Posterior vena cava (tissue), 2 donors: ENCODE measurements around the gene PLEKHM1. TPM values are rescaled to one million over a fixed set of nuclear protein-coding genes. Genes with fewer than 3 reads are reported as not detected.
"Not testable (repeated sequence)": the region's sequence is repeated elsewhere in the genome, so short reads cannot be mapped to it uniquely, and the experiment has no call there.

Source experiments
- DNase-seq: peaks from one replicate; pipeline ENCODE4 v3.0.0-alpha.2; 2020; ENCODE audit warnings: low spot score
- intact Hi-C, 2 donors: fragments of 100-400 bp; cut with DNase I; formaldehyde crosslinking; loops; one replicate each; pipeline versions ENCODE4 v1.14.1 to v1.14.2; 2022 to 2023
- long read RNA-seq, 2 donors: library from polyadenylated mRNA; unstranded; transcript quantifications; one replicate each; pipeline ENCODE4 v2.0.0, GENCODE V29; 2020 to 2021
- total RNA-seq, 2 donors: library from RNA; stranded (reverse); fragmentation: NEBNext Ultra II Directional; extraction: Animal tissue kit (Norgen Biotek cat#: 25700); gene quantifications; one replicate each; pipeline ENCODE4 v1.2.1, GENCODE V29; 2021
- donor health status: DM: yes; HTN: yes; CAD: no.
- donor health status: DM: yes; HTN: yes; CAD: no.

Gene PLEKHM1
- 10 to 100 TPM; 43.2 to 45.3 TPM for total RNA-seq
- long read RNA-seq, donor 1, partial matches to known transcripts: 3 of 5 reads
- long read RNA-seq, donor 1, other reads (novel, unspliced or antisense): 2 of 5 reads
- long read RNA-seq, donor 2, partial matches to known transcripts: 13 of 22 reads
- long read RNA-seq, donor 2, other reads (novel, unspliced or antisense): 9 of 22 reads

DNA sequence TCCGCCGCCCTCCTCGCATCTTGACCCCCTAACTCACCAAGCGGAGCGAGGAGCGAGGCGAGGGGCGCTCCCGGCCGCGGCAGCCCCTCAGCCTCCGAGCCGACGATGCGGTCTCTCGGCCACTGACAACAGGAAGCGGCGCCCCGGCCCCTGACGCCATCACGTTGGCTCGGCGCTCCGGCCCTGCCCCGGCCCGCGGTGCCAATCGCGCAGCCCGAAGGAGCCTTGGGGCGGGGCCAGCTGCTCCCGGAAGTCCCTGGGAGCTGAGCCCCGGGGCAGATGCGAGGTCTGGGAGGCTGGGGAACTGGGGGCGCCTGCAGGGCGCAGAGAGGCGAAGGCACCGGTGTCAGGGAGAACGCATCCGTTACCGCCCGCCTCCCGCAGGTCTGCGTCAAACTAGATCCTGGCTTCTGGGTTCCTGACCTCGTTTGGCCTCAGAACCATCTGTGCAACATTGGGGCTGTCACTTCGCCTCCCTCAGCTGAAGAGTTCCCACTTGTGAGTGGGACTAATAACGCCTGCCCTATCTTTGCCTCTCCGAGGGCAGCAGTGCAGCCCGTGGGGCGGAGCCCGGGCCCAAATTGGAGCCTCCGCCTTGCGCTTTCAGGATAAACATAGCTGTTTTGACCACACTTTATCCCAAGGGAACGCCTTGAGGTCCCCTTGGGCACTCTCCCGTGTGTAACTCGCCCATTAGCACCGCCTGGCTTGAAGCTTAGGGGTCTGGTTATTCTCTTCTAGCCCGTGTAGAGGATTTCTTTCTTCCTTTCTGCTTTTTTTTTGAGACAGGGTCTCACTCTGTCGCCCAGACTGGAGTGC lies at the start of gene PLEKHM1:
PLEKHM1 (minus strand) TSS at position 107 of the 819 bp plus-strand sequence. CDS start 8,237 bp downstream, outside the sequence.
- intact Hi-C loops: loop anchor here in 1 of 2 donors (5.0 kb wide), 1 partner anchor 289 kb away; no protein-coding TSS in a partner anchor
- DNase-seq: peak; percentile 96

DNA sequence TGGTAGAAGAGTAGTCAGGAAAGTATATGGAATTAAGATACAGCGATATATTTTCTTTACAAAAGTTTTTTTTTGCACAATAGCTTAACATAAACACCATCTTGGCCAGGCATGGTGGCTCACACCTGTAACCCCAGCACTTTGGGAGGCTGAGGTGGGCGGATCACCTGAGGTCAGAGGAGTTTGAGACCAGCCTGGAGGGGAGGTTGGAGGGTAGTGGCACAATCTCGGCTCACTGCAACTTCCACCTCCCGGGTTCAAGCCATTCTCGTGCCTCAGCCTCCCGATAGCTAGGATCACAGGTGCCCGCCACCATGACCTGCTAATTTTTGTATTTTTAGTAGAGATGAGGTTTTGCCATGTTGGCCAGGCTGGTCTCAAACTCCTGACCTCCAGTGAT lies 47.6 kb upstream of the PLEKHM1 start:
- intact Hi-C loops: not testable (repeated sequence)
- peak; percentile 55 for DNase-seq

DNA sequence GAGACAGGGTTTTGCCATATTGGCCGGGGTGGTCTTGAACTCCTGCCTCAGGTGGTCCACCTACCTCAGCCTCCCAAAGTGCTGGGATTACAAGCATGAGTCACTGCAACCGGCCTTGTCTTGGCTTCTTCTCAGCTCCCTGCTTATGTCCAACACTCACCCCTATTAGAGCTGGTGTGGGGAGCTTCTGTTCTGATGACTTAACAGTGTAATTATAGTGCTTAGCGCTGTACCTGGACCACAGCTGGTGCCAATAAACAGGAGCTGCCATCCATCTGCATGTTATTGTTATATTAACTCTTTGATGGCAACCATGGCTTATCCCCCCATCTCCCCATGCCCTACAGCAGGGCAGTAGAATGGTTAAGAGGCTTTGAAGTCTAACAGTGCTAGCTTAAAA lies 15.6 kb upstream of the PLEKHM1 start:
- DNase-seq, intact Hi-C loops: not testable (repeated sequence)

DNA sequence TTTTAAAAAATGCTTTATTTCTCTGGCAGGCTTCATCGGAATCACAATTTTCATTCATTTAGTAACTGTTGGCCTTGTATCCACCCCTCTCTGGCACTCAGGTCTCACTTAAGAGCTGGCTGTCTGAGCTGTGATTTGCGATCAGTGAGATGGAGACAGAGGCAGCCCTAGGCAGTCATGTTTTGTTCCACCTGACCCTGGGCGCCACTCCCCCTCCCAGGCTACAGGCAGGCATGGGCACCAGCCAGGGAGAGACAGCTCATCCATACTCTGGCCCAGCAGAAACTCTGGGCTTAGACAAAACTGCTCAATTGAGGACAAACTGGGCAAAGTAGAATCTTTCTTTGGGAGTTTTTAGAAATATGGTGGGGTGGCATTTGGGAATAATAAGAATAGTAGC lies 14.7 kb upstream of the PLEKHM1 start:
- DNase-seq, intact Hi-C loops: not testable (repeated sequence)

DNA sequence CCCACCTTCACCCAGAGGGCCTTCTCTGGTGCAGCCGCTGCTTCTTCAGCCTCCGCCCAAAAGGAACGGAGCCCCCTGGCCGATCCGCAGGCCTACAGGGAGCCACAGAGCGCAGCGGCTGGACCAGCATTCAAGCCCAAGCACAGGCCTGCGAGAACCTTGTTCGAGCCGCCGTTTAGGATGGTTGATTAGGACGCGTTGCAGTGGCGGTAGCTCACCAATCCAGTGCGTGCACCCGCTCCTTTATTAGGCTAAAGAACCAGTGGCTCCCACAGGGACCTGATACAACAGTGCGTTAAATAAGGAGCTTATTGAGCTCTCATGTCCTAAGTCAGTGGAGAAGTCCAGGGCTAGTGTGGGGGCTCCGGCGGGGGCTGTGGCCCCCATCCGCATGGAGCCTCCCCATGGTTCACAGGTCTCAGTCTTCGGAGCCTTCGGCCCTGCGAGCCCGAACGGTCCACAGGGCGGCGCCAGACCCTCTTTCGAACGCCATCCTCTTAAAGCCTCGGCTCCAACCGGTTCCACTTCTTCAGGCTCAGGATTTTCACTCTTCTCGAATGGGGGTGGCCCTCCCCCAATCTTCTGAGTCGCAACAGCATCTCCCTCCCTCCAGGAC lies 10.7 kb upstream of the PLEKHM1 start:
- intact Hi-C loops, DNase-seq: not testable (repeated sequence)

DNA sequence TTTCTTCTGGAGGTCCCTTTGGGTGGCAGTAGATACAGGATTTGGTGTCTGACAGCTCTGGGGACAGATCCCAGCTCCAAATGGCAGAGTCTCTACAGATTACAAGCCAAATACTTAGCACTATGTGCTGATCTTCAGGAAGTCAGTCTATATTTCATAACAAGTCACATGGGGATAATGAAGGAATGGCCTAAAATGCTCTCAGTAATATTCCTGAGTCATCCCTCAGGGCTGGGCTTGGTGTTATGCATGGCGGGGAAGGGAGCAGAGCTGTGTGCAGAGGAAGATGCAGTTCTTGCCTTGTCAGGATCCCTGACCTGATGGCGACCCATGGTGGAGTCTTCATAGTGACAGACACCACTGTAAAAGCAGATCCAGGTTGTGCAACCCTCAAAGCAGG lies 10.0 kb upstream of the PLEKHM1 start:
- intact Hi-C loops, DNase-seq: not testable (repeated sequence)

DNA sequence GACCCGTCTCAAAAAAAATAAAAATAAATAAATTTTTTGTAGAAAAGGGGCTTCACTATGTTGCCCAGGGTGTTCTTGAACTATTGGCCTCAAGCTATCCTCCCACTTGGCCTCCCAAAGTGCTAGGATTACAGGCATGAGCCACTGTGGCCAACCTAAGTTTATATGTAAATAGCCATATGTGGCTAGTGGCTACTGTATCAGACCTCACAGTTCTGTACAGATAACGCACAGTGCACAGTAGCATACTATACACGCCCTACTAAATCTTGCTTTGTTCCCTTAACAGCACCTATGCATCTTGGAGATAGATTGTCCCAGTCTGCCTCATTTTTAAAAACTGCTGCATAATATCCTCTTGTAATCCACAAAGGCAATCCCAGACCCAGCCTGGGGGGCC lies 8.7 kb upstream of the PLEKHM1 start:
- intact Hi-C loops, DNase-seq: not testable (repeated sequence)

DNA sequence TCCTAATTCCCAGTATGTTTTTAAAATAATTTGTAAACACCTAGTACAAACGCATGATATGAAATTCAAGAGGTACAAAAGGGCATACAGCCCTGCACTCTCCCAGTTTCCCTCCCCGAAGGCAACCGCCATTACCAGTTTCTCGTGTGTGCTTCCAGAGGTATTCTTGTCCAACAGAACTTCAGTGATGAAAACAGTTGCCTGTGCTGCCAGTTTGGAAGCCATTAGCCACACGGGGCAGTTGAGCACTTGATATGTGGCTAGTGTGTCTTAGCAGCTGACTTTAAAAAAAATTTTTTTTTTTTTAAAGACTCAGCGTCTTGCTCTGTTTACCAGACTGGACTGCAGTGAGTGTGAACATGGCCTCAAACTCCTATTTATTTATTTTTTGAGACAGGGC lies 7.9 kb upstream of the PLEKHM1 start:
- DNase-seq, intact Hi-C loops: not testable (repeated sequence)

DNA sequence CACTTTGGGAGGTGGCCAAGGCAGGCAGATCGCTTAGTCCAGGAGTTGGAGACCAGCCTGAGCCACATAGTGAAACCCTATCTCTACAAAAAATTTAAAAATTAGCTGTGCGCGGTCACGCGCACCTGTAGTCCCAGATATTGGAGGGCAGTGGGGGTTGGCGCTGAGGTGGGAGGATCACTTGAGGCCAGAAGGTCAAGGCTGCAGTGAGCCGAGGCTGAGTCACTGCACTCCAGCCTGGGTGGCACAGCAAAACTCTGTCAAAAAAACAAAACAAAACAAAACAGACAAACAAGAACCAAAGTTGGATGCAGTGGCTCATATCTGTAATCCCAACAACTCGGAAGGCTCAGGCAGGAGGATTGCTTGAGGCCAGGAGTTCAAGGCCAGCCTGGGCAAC lies 6.9 kb upstream of the PLEKHM1 start:
- intact Hi-C loops, DNase-seq: not testable (repeated sequence)

DNA sequence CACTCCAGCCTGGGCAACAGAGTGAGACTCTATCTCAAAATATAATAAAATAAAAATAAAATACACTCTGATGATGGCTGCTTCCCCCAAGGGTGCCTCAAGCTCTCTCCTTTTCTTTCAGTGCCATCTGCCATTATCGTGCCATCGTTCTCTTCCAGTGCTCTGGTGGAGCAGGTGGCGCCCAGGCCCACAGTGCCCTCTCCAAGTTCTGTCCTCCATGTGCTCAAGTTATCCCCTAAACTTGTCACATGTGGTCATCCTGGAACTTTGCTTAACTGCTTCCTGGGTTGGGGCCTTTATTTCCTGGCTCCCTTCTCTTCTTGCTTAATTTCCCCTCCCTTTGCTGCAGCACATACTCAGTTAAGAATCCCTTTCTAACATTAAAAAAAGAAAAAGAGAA lies 6.0 kb upstream of the PLEKHM1 start:
- intact Hi-C loops, DNase-seq: not testable (repeated sequence)

DNA sequence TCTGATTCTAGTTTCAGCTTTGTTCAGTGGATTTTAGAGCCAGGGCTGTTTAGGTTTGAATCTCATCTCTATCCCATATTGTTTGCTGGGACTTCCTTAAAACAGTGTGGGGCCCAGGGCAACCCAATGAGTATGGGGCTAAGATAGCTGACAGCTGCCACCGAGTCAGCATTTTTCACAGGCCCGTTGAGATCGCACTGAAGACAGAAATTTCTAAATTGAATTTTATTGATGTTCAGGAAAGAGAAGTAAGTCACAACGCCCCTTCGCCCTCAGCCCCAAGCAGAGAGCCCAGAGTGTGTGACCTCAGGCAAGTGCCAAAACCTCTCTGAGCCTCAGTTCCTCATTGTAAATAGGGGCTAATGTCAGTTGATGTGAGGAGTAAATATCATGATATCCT lies 4.0 kb upstream of the PLEKHM1 start:
- intact Hi-C loops: loop anchor here in 1 of 2 donors (5.0 kb wide), 1 partner anchor 292 kb away; no protein-coding TSS in a partner anchor
- DNase-seq: not testable (repeated sequence)

DNA sequence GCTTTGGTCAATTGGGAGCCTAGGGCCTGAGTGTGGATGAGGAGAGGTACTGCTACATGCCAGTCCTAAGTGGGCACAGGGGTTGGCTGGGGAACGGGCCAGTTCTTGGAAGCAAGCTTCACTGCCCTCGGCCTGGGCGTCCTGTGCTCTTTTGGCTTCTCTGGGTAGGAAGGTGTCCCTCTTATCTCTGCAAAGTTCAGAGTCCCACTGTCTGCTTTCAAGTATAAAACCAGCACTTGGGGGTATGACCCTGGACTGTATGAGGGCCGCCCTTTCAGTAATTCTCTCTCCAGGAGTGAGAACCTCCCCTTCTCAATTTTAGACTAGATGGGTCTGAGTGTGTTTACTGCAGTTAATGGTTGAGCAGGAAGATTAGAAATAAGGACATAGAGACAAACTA lies 1.6 kb upstream of the PLEKHM1 start:
- intact Hi-C loops: loop anchor here in 1 of 2 donors (5.0 kb wide), 1 partner anchor 290 kb away; no protein-coding TSS in a partner anchor
- DNase-seq: not testable (repeated sequence)

DNA sequence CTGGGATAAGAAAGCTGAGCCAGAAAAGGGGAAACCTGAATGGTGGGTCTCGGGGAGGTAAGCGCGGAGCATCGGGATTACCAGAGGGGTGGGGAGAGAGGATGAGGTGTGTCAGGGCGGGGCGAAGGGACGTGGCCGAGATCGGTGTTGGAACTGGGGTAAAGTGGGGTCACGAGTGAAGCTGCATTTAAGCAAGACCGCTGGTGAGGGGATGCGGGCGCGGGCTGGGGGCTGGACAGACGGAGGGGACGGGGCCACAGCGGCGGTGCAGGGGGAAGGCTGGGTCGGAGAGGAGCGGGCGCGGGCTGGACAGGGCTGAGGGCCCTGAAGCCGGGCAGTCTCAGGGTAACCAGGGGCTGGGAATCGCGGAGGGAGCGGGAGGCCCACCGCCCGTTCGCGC lies 323 bp downstream of the PLEKHM1 start:
- intact Hi-C loops: loop anchor here in 1 of 2 donors (5.0 kb wide), 1 partner anchor 288 kb away; no protein-coding TSS in a partner anchor
- DNase-seq: not testable (repeated sequence)

DNA sequence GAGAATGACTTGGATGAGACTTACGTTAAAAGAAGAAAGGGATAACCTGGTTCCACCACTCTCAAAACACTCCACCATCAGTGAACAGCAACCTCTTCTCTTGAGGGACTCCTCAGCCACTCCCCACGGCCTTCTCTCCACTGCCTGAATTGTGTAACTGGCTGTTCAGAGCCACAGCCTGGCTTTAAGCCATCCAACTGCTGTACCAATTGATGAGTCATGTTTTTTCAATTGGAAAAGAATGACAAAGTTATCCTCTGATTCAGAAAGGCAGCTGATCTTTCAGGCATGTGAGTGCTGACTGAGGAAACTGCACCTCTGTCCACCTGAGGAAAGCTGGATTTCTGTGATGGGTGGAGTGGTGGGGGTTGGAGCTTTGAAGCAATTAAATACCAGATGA lies 2.8 kb downstream of the PLEKHM1 start:
- intact Hi-C loops: not testable (repeated sequence)
- peak; percentile 94 for DNase-seq

DNA sequence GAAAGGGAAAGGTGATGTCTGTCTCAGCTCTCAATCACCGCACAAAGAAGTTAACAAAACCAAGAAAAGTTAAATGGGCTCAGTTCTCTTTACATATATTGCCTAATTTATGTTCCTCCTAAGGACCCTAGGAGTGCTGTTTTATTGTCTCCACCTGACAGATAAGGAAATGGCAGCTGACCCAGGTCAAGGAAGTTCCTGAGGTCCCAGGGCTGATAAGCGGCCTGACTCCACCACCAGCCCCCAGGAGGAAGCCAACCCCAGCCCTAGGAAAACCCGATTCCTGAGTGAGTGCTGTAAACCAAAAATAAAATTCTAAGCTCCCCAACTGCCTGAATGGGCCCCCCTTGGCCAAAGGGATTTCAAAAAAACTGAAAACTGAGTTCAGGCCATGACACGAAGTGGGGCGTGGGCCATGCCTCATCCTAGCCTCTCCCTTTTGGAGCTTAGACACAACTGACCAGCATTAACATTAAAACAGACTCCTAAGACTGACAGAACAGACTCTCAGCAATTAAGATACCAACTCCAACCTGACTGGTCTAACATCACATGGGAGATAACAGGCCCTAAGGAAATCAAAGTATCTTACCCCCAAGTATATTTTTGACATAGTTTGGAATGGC lies 6.8 kb downstream of the PLEKHM1 start:
- intact Hi-C loops: not testable (repeated sequence)

DNA sequence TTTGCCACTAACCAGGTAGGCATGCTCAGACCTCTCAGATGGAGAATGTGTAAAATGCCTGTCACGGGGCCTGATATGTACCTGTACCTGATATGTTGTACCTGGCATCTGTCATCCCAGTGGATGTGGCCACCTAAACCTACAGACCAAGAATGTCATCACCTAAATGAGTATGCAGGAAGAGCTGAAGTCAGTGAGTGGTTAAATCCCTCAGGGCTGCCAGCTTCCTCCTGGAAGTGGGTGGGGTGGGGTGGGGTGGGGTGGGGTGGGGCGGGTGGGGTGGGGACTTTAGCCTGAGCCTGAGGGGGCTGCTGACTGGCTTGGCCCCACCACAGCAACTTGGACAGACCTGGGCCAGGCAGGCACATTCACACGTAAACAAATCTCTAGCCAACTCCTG lies 7.3 kb downstream of the PLEKHM1 start:
- DNase-seq, intact Hi-C loops: not testable (repeated sequence)

More for the DNA sequence above, 6.8 kb downstream of the PLEKHM1 start:
- not testable (repeated sequence) for DNase-seq

DNA sequence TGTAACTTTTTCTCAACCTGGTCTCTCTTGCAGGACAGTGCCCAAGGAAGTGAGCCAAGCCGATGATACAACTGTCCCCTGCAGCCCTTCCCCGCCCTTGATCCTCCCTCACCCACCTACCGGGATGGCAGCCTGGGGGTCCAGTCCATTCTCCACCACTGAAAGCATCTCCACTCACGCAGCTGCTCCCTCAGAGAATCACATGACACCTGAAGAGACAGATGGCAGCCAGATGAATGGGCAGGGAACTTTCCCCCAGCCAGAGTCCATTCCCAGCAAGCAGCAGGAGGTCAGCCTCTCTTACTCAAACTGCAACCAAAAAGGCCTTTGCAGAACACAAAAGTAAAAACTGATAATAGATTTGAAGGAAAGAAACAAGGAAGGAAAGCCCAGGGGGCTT lies 8.2 kb downstream of the PLEKHM1 start:
- DNase-seq, intact Hi-C loops: not testable (repeated sequence)

DNA sequence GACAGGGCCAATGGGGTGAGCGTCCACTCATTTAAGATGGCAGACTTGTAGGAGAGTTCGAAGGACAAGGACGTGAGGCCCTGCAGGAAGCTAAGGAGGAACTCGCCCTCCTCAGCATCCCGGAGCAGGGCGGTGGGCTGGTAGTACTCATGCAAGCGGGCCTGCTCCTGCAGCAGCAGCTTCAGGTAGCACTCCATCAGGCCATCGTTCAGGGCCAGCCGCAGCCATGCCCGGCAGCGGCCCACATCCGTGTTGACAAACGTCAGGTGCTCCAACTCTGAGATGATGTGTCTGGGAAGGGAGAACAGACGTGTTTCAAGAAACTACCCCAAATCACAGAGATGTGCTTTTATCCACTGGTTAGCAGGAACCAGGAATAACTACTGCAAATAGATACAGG lies 15.1 kb downstream of the PLEKHM1 start:
- intact Hi-C loops, DNase-seq: not testable (repeated sequence)

DNA sequence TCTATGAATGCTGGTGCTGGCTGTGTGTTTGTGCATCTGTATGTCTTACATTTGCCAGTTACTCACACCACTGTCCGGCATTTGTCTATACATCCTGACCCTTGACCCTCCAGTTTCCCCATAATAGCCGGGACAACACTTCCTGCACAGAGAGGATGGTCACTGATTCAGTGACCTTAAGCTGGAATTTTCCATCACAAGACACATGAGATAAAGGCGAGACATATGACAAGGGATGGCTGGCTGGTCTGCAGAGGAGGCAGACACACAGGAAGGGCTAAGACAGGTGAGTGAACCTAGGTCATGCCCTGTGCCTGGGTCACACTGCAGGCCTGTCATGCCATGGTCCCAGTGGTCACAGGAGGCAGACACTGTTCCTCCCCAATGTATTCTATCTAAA lies 18.3 kb downstream of the PLEKHM1 start:
- DNase-seq, intact Hi-C loops: not testable (repeated sequence)
